Neural progenitor cell (in vitro differentiated cells): ENCODE results near the gene ANK3.

ENCODE experiments used
- CTCF ChIP-seq: fragments of 200-600 bp; sonication (generic); IDR thresholded peaks from 2 replicates; pipeline ENCODE4 v1.5.1; 2017; ENCODE audit warnings: antibody characterized with exemption, mild to moderate bottlenecking
- EZH2 ChIP-seq: fragments of 200-600 bp; sonication (generic); IDR thresholded peaks from 2 replicates; pipeline ENCODE4 v1.6.1; 2017; ENCODE audit warnings: antibody characterized with exemption, mild to moderate bottlenecking, moderate library complexity
- EZH2phosphoT487 ChIP-seq: fragments of 200-600 bp; sonication (generic); IDR thresholded peaks from 2 replicates; pipeline ENCODE4 v1.6.1; 2017; ENCODE audit warnings: antibody characterized with exemption

GRCh38 chr10:60430836-60431597, 41.3 kb upstream of the ANK3 start:
- TF ChIP-seq CTCF (no peak), EZH2 (no peak), EZH2phosphoT487 (no peak)
